ENCODE measurements around the gene OBSCN.
A peak's percentile ranks its signal among the peaks of the same experiment; 100 is the strongest.

OBSCN gene

DNA sequence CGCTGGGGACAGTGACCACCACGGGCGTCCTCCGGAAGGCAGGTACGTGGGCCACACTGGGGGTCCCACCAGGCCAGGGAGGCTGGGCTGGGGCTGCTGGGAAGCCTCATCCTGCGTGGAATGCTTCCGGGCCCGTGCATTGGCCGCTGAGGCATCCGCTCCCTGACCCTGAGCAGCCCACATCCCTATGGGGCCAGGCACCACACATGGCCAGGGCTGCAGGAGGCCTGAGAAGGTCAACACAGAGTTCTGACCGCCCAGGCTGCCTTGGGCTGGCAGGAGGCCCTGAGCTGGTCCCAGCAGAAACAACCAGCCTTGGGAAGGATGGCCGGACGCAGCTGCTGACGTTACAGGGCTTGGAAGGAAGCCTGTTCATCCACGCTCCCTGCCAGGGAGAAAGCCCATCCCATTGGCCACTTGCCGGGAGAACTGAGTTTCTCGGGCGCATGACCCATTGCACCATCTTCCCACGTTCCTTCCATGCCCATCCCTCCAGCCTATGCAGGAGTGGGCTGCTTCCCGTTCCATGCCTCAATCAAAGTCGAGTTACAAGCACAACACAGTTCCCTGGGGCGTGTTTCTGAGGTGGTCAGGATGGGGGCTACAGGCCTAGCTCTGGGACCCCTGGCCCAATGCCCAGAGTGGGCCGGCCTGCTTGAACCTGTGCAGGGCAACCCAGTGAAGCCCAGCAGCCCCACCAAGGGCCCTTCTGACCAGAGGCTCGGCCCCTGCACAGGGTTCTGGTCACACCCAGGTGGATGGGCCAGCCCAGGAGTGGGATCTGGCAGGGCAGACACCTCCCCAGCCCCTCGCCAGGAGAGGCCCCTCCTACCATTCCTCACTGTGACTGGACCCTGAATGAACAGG lies 167.1 kb downstream of the OBSCN start:
- no peak for DNase-seq (ENCODE audit: low read depth in 2 of 2, low spot score in 1 of 2)

DNA sequence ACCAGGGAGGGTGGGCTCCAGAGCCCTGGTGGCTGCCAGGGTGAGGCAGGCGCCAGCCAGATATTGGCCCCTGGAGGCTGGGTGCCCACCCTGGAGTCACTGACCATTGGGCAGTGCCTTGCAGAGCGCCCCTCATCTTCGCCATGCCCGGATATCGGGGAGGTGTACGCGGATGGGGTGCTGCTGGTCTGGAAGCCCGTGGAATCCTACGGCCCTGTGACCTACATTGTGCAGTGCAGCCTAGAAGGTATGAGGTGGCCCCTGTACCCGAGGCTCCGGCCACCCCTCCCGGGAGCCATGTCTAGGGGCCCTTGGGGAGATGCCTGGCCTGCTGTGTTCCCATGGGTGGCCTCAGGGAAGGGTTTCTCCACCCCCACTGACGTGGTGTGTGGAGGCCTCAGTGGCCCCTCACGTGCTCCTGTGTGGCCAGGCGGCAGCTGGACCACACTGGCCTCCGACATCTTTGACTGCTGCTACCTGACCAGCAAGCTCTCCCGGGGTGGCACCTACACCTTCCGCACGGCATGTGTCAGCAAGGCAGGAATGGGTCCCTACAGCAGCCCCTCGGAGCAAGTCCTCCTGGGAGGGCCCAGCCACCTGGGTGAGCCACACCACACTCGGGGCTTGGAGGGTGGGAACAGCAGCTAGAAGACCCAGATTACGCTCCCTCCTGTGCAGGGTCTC lies 167.9 kb downstream of the OBSCN start:
- DNase-seq (ENCODE audit: low read depth in 2 of 2, low spot score in 1 of 2): no peak

DNA sequence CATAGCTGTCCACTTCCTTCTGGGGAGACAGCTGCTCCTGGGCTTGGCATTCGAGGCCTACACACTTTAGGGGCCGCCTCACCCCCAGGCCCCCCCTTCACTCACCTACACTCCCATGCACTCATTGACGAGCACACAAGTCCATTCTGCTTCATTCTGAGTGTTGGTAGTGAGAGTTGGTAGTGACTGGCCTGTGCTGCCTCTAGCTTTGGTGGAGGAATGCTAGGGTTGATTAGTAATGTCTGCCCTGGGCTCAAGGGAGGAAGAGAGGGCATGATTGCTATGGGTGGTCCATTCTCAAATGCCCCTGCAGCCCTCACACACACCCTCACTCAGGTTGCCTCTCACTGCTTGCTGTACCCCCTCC lies 168.4 kb downstream of the OBSCN start:
- no peak for DNase-seq (ENCODE audit: low read depth in 2 of 2, low spot score in 1 of 2)

DNA sequence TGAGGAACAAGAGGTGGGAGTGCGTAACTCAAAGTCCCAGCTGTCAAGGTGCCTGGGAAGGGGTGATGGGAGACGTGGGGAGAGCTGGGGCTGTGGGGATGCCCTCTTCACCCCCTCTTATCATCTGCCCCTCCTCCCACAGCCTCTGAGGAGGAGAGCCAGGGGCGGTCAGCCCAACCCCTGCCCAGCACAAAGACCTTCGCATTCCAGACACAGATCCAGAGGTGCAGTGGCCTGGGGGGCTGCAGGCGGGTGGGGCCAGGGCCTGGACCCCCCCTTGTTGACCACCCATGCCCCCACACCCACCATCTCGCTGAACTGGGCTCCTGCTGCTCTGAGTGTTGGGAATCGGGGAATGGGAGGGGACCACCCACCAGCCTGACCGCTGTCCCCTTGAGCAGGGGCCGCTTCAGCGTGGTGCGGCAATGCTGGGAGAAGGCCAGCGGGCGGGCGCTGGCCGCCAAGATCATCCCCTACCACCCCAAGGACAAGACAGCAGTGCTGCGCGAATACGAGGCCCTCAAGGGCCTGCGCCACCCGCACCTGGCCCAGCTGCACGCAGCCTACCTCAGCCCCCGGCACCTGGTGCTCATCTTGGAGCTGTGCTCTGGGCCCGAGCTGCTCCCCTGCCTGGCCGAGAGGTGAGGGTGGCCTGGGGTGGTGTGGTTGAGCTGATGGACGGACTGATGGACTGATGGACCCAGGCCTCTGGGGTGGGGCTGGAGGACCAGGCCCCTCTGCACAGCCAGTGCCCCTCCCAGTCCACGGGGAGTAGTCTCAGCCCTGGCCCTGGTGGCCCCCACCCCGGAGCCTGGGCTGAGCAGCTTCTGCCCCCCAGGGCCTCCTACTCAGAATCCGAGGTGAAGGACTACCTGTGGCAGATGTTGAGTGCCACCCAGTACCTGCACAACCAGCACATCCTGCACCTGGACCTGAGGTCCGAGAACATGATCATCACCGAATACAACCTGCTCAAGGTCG lies 169.1 kb downstream of the OBSCN start:
- DNase-seq (ENCODE audit: low read depth in 2 of 2, low spot score in 1 of 2): no peak

DNA sequence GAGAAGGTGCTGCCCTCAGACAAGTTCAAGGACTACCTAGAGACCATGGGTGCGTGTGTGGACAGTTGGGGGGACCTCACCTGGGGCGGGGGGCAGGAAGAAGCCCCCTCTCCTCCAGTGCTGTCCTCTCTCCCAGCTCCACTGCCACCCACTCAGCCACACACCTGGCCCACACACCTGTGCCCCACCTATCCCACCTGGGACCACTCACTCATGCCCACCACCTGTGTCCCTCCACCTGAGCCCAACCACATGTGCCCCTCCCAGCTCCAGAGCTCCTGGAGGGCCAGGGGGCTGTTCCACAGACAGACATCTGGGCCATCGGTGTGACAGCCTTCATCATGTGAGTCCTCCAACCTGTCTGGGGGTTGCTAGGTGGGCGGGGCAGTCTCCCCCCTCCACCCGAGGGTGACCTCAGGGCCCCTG lies 169.8 kb downstream of the OBSCN start:
- no peak for DNase-seq (ENCODE audit: low read depth in 2 of 2, low spot score in 1 of 2)

DNA sequence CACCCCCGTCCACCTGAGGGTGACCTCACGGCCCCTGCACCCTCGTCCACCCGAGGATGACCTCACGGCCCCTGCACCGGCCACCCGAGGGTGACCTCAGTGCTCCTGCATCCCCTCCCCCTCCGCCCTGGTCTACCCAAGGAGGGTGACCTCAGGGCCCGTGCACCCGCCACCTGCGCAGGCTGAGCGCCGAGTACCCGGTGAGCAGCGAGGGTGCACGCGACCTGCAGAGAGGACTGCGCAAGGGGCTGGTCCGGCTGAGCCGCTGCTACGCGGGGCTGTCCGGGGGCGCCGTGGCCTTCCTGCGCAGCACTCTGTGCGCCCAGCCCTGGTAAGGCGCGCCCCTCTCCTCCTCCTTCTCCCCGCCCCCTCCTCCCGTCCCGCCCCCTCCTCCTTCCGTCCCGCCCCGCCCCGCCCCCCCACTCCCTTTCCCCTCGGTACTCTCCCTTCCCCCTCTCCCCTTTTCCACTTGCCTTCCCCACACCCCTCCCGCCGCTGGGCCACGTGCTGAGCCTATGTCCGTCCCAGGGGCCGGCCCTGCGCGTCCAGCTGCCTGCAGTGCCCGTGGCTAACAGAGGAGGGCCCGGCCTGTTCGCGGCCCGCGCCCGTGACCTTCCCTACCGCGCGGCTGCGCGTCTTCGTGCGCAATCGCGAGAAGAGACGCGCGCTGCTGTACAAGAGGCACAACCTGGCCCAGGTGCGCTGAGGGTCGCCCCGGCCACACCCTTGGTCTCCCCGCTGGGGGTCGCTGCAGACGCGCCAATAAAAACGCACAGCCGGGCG lies 170.4 kb downstream of the OBSCN start:
- peak in 1 of 2 donors; percentile 9 for DNase-seq (ENCODE audit: low read depth in 2 of 2, low spot score in 1 of 2)

DNA sequence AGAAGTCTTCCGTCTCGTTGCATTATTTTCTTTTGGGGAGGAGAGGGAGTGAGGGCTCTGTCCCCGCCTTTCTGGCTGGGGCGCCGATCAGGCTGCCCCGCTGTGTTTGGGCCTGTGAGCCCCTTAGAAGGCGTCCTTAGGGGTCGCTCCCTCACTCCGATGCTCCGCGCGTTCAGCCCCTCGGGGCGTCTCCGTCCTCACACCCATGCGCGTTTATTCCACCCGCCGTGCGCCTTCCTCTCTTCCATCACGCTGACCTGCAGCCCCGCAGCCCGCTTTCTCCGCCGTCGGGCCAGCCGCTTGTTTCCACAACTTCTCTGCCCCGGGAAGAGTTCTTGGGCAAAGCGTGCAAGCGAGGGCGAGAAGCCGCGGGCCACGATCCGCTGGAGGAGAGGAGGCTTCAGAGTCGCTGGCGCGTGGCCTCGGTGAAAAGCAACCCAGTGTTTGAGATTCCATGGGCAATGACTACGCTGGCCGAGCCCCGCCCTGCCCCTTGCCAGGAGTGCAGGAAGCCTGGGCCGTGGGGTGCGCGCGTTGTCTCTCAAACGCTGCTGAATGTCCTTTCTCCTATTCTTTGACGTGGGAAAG lies 171.1 kb downstream of the OBSCN start:
- no peak for DNase-seq (ENCODE audit: low read depth in 2 of 2, low spot score in 1 of 2)

DNA sequence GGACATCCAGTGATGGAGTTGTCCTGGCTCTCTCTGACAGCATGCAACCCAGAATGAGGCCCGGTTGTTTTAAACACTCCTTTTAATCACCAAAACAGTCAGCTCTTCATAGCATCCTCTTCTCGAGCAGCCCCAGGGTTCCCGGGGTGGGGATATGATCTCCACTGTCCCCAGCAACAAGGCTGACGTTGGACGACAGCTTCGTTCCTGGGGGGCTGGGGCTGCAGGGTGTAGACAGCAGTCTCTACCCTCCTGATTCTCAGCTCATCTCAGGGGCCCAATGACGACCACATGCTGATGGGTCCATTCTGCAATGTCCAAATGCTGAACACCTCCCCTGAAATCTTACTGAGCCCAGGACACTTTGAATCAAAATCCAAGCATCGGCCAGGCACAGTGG lies 171.8 kb downstream of the OBSCN start:
- no peak for DNase-seq (ENCODE audit: low read depth in 2 of 2, low spot score in 1 of 2)

DNA sequence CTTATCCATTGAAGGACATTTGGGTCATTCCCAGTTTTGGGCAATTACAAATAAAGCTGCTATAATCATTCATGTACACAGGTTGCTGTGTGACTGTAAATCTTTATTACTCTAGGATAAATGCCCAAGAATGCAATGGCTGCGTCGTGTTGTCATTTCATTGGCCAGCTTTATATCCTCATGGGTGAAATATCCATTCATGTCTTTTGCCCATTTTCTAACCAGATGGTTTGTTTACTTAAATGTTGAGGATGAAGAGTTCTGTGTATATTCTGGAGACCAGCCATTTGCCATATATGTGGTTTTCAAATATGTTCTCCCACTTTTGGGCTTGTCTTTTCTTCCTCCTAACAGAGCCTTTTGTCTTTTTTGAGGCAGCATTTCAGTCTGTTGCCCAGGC lies 173.5 kb downstream of the OBSCN start:
- DNase-seq (ENCODE audit: low read depth in 2 of 2, low spot score in 1 of 2): no peak

DNA sequence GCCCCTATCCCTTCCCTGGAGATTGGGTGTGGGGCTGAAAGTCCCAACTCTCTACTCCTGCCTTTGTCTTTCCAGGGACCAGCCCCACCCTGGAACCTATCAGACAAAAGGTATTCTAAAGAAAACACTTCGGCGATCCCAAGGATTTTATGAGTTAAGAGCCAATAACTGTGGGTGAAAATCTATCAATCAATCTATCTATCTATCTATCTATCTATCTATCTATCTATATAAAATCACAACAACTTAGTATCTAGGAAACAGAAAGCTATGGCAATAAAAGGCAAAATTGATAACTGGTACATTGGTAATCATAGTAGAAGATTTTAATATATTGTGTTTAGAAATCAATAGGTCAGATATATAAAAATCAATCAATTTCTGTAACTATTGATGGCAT lies 175.9 kb downstream of the OBSCN start:
- no peak for DNase-seq (ENCODE audit: low read depth in 2 of 2, low spot score in 1 of 2)

DNA sequence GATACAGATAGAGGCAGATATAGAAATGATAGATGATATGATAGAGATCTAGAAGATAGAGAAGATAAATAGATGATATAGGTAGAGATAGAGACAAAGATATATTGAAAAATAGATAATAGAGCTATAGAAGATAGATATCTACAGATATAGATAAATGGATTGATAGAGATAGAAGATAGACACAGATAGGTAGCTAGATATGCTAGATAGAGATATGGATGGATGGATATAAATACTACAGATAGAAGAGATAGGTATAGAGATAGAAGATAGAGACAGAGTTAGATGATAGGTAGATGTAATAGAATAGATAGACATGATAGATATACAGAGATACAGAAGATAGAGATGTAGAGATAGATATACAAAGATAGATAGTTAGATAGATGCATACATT lies 177.4 kb downstream of the OBSCN start:
- DNase-seq (ENCODE audit: low read depth in 2 of 2, low spot score in 1 of 2): no peak

DNA sequence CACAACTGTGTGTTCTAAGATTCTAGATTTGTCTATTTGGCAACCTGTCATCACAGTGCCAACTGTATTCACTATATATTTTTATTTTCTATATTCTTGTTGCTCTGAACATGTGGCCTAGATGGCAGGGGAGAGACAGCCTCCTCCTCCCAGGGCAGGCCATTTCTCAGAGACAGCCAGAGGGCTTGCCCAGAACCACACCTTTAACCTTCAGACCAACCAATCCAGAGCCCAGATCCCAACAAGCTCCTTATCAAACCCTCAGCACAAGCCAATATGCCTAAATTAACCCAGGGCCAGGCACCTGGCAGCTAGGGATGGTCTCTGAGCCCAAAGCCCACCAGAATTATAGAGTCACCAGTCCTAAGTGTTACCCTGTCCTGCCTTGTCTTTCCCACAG lies 179.5 kb downstream of the OBSCN start:
- DNase-seq (ENCODE audit: low read depth in 2 of 2, low spot score in 1 of 2): no peak

DNA sequence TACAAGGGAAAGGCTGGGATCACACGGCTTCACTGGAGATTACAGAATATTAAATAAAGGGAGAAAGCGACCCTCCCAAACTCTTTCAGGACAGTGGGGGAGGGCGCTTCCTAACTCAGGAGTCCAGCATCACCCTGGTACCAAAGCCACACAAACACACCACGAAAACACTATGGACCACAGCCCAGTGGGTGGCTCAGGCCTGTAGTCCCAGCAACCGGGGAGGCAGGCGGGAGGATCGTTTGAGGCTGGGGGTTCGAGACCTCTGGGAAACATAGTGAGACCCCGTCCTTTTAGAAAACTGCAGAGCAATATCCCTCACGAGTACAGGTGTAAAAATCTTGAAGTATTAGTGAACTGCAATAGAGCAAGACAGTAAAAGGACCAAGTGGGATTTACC lies 182.8 kb downstream of the OBSCN start:
- DNase-seq (ENCODE audit: low read depth in 2 of 2, low spot score in 1 of 2): no peak

DNA sequence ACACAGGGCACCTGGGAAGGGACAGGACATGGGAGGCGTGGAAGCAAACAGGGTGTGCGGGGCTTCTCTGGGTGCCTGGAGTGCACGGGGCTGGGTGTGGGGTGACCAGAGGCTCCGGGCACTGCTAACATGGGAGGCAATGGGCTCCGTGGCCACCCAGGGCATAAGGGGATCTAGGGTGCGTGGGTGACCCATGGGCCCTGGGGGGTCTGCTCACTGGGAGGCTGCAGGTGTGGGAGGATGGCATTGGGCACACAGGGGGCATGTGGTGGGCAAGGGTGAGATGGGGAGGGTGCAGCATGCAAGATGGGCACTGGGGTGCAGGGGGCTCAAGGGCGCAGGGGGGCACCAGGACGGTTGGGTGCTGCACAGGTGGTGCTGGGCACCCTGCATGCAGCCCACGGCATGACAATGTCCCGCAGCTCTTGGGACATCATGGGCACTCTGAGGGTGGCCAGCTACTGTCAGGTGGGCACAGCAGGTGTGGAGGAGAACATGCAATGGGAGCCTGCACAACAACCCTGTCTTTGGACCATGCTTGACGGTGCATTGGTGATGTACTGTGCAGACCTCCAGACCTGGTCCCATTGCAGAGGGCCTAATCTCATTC lies 183.7 kb downstream of the OBSCN start:
- no peak for DNase-seq (ENCODE audit: low read depth in 2 of 2, low spot score in 1 of 2)

DNA sequence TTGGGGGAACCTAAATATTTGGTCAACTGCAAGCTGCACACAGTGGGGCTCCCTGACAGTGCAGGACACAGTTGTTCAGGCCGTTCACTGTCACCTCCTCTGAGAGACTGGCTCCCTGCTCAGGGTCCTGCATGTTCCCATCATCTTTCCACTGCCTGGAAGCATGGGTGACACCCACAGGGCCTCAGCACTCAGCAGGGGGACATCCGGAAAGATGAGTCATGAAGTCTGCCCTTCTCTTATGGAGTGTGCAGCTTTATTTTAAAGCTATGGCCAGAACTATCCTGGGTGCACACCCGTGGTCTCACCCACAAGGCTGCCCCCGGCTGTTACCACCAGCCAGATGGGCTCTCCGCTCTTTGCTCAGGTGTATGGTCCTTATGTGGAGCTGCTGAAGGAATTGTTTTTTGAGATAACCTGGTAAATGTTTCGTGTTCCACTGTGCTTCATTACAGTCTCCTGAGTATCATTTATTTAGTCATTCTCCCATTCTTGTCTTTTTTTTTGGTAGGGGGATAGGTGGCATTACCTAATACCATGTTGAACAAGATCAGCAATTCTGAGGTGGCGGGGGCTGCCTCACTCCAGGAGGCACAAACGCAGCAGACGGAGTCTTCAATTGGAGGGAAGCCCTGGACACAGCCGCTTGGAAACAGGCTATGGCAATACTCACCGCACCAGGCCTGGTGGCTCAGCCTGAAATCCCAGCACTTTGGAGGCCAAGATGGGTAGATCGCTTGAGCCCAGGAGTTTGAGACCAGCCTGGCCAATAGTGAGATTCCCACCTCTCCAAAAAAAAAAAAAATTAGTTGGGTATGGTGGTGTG lies 184.5 kb downstream of the OBSCN start:
- DNase-seq (ENCODE audit: low read depth in 2 of 2, low spot score in 1 of 2): no peak

DNA sequence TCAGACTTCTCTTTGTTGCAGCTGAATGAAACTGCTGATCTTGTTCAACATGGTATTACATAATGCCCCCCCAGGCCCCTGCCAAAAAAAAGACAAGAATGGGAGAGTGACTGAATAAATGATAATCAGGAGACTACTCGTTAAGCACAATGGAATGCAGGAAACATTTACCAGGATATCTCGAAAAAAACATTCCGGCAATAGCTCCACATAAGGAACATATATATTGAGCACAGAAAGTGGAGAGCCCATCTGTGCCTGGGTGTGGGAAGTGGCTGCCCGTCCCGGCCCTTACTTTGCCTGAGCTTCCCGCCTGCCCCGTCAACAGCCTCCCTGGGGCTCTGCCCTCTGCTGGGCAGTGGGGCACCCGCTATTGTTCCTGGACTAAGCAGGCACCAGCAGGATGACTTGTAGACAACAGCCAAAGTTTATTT lies 185.4 kb downstream of the OBSCN start:
- DNase-seq (ENCODE audit: low read depth in 2 of 2, low spot score in 1 of 2): no peak

DNA sequence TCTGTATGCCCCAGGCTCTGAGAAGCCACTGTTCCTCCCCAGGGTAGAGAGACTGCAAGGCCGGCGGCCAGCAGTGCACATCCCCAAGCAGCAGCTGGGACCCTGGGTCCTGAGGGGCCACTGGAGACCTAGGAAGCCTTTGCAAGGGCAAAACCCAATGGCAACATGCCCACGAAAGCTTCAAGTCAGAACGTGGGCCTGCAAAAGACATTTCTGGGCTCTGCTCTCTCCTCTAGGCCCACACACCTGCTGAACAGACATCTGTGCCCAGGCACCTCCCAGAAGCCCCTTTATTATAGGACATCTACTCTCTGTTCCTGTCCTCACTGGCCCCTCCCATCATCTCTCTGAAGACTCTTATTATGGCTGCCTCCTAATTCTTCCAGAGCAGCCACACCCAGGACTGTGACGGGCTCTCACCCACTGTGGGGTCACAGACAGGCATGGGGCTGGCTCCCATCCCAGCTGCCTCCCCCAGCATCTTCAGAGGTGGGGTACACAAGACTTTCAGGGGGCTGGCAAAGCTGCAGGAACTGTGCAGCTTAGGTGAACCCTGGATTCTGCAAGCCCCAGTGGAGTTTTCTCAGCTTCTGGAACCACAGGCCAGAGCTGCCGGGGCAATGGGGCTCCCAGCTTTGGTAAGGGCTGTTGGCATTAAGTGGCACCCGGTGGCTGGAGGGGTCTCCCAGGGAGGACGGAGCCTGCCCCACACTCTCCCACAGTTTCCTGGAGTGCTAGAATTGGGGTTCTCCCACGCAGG lies 186.1 kb downstream of the OBSCN start:
- no peak for DNase-seq (ENCODE audit: low read depth in 2 of 2, low spot score in 1 of 2)

Data from stimulated activated CD8-positive, alpha-beta memory T cell treated with anti-CD3 and anti-CD28 coated beads, Interleukin-4, amount 100 ng/mL, for 4 hours (primary cell).